ENCODE measurements around the gene PPP2R2C. TPM values are rescaled to one million over a fixed set of nuclear protein-coding genes. Genes with fewer than 3 reads are reported as not detected.

Gene PPP2R2C
- total and polyA plus RNA-seq, 10 donors, result 0.07 to 1.3 (median 0.23) TPM; not detected in 1

GRCh38 chr4:6494431-6495295 is 22.2 kb upstream of the PPP2R2C start:
- Histone ChIP-seq H3K27ac (no peak overlapping the region), H3K4me1 (no peaks in the 10 kb centered on the region), H3K9me3 (peaks cover 0 to 16% (median 13%) of the 10 kb centered on the region in 8 donors), H3K36me3 (no peaks in the 10 kb centered on the region), H3K4me3 (no peak overlapping the region), H3K27me3 (replicated peaks in 1 of 7) (peaks cover 0 to 84% (median 12%) of the 10 kb centered on the region in 7 donors)
- intact Hi-C loops (cut with DNase I; ENCODE audit: low total_unique reads), result no loop called here
- 78 to 88% (median 83%) methylated on average over 16 to 18 of the region's 18 CpGs for WGBS, 5 donors
- DNase-seq, result no peak
- TF ChIP-seq POLR2AphosphoS5 (IDR thresholded peaks at IDR 0.05) (no peak), CTCF (IDR thresholded peaks at IDR 0.05 in 8 of 11, conservative IDR thresholded peaks at IDR 0.05 in 3 of 11) (no peak), POLR2A (IDR thresholded peaks at IDR 0.05) (no peak)

GRCh38 chr4:6493658-6494304 is 21.4 kb upstream of the PPP2R2C start:
- Histone ChIP-seq H3K27ac (no peak overlapping the region), H3K9me3 (peaks cover 0 to 18% (median 13%) of the 10 kb centered on the region in 8 donors), H3K4me1 (no peaks in the 10 kb centered on the region), H3K36me3 (no peaks in the 10 kb centered on the region), H3K4me3 (no peak overlapping the region), H3K27me3 (replicated peaks in 1 of 7) (peaks cover 0 to 84% (median 12%) of the 10 kb centered on the region in 7 donors)
- TF ChIP-seq POLR2AphosphoS5 (IDR thresholded peaks at IDR 0.05), result no peak
- no peak for TF ChIP-seq POLR2A (IDR thresholded peaks at IDR 0.05)
- TF ChIP-seq CTCF (IDR thresholded peaks at IDR 0.05 in 8 of 11, conservative IDR thresholded peaks at IDR 0.05 in 3 of 11), result no peak
- 34 to 47% (median 40%) methylated on average over 22 of the region's 22 CpGs for WGBS, 5 donors
- no peak for DNase-seq
- intact Hi-C loops (cut with DNase I; ENCODE audit: low total_unique reads), result no loop called here

GRCh38 chr4:6492861-6493657 is 20.6 kb upstream of the PPP2R2C start:
- no peak for TF ChIP-seq CTCF (IDR thresholded peaks at IDR 0.05 in 8 of 11, conservative IDR thresholded peaks at IDR 0.05 in 3 of 11)
- no peak for TF ChIP-seq POLR2AphosphoS5 (IDR thresholded peaks at IDR 0.05)
- TF ChIP-seq POLR2A (IDR thresholded peaks at IDR 0.05), result no peak
- no peak overlapping the region for H3K27ac ChIP-seq
- intact Hi-C loops (cut with DNase I; ENCODE audit: low total_unique reads), result no loop called here
- no peaks in the 10 kb centered on the region for H3K36me3 ChIP-seq
- no peak for DNase-seq
- H3K27me3 ChIP-seq (replicated peaks in 1 of 7), result peaks cover 0 to 84% (median 12%) of the 10 kb centered on the region in 7 donors
- 64 to 73% (median 67%) methylated on average over 13 of the region's 13 CpGs for WGBS, 5 donors
- no peak overlapping the region for H3K4me3 ChIP-seq
- no peaks in the 10 kb centered on the region for H3K4me1 ChIP-seq
- H3K9me3 ChIP-seq, result peaks cover 0 to 25% (median 17%) of the 10 kb centered on the region in 8 donors
